ENCODE data around the gene CLHC1. TPM values are rescaled to one million over a fixed set of nuclear protein-coding genes. Genes with fewer than 3 reads are reported as not detected.
"Not testable (repeated sequence)": the region's sequence is repeated elsewhere in the genome, so short reads cannot be mapped to it uniquely, and the experiment has no call there.

Gene CLHC1
- total RNA-seq, 3 donors from 2014 or later (not counting 1 experiment from before 2014, with no cell fraction given): 5.6 to 14.9 (median 6.3) TPM

GRCh38 chr2:55277310-55277709 lies 45.2 kb upstream of the CLHC1 start:
- TF ChIP-seq CTCF (IDR thresholded peaks at IDR 0.05): no peak
- Mint-ChIP-seq H3K27ac (no peak overlapping the region), H3K4me3 (no peak overlapping the region), H3K9me3 (no peaks in the 10 kb centered on the region), H3K27me3 (ENCODE audit: low read depth in 2 of 2) (peaks cover 0 to 2% of the 10 kb centered on the region in 2 donors), H3K36me3 (no peaks in the 10 kb centered on the region), H3K4me1 (peaks cover 1 to 4% of the 10 kb centered on the region in 2 donors)
- no peak for ATAC-seq
- Histone ChIP-seq H3K4me1 (ENCODE audit: control insufficient read depth, insufficient read depth, low read length) (peaks cover 5% of the 10 kb centered on the region), H3K27me3 (ENCODE audit: control insufficient read depth, insufficient read depth, low read length) (no peaks in the 10 kb centered on the region), H3K9me3 (ENCODE audit: control insufficient read depth, insufficient read depth, low read length) (no peaks in the 10 kb centered on the region), H3K36me3 (ENCODE audit: control insufficient read depth, insufficient read depth, low read length) (no peaks in the 10 kb centered on the region), H3K4me3 (ENCODE audit: low read length) (no peak overlapping the region), H3K27ac (ENCODE audit: low read length) (no peak overlapping the region)
- no peak for DNase-seq
- WGBS (ENCODE audit: insufficient coverage): 97% methylated on average over 2 of the region's 3 CpGs
- intact Hi-C loops (cut with micrococcal nuclease): no loop called here

- H3K4me3 ChIP-seq (ENCODE audit: low read length); H3K4me1 Mint-ChIP-seq; H3K27me3 ChIP-seq (ENCODE audit: control insufficient read depth, insufficient read depth, low read length); H3K27ac ChIP-seq (ENCODE audit: low read length); H3K9me3 ChIP-seq (ENCODE audit: control insufficient read depth, insufficient read depth, low read length); intact Hi-C loops (cut with micrococcal nuclease); H3K36me3 ChIP-seq (ENCODE audit: control insufficient read depth, insufficient read depth, low read length); DNase-seq; H3K27me3 Mint-ChIP-seq (ENCODE audit: low read depth in 2 of 2); H3K36me3 Mint-ChIP-seq; H3K9me3 Mint-ChIP-seq; H3K4me3 Mint-ChIP-seq; ATAC-seq; H3K27ac Mint-ChIP-seq: not testable (repeated sequence)
- 92% methylated on average over 1 of the region's 2 CpGs for WGBS (ENCODE audit: insufficient coverage)
- peaks cover 11% of the 10 kb centered on the region for H3K4me1 ChIP-seq (ENCODE audit: control insufficient read depth, insufficient read depth, low read length)
These were observed 42.3 kb upstream of the CLHC1 start for GRCh38 chr2:55274346-55274745.

GRCh38 chr2:55269645-55269990 lies 37.5 kb upstream of the CLHC1 start:
- TF ChIP-seq CTCF (IDR thresholded peaks at IDR 0.05): no peak
- H3K9me3 Mint-ChIP-seq: no peaks in the 10 kb centered on the region
- Histone ChIP-seq H3K9me3 (ENCODE audit: control insufficient read depth, insufficient read depth, low read length) (no peaks in the 10 kb centered on the region), H3K4me1 (ENCODE audit: control insufficient read depth, insufficient read depth, low read length) (peaks cover 11% of the 10 kb centered on the region), H3K27ac (ENCODE audit: low read length) (peak overlapping the region; percentile 83), H3K4me3 (ENCODE audit: low read length) (peak overlapping the region; percentile 60), H3K36me3 (ENCODE audit: control insufficient read depth, insufficient read depth, low read length) (no peaks in the 10 kb centered on the region), H3K27me3 (ENCODE audit: control insufficient read depth, insufficient read depth, low read length) (no peaks in the 10 kb centered on the region)
- DNase-seq: peak in 1 of 2 donors; percentile 42
- no peak for ATAC-seq
- peak overlapping the region; percentile 100 for H3K4me3 Mint-ChIP-seq
- peaks cover 17 to 19% of the 10 kb centered on the region in 2 donors for H3K4me1 Mint-ChIP-seq
- 23% methylated on average over 7 of the region's 7 CpGs for WGBS (ENCODE audit: insufficient coverage)
- H3K27ac Mint-ChIP-seq: peak overlapping the region; percentile 86 to 97
- H3K27me3 Mint-ChIP-seq (ENCODE audit: low read depth in 2 of 2): peaks cover 0 to 2% of the 10 kb centered on the region in 2 donors
- no peaks in the 10 kb centered on the region for H3K36me3 Mint-ChIP-seq
- intact Hi-C loops (cut with micrococcal nuclease): loop anchor here (1.0 kb wide), 2 partner anchors 13 to 36 kb away; no protein-coding TSS in a partner anchor

GRCh38 chr2:55268907-55269644 lies 37.0 kb upstream of the CLHC1 start, which contains the start of gene MTIF2:
Gene MTIF2 (minus strand): TSS chr2:55269231. CDS start chr2:55263858, 5,373 bp downstream.
- intact Hi-C loops (cut with micrococcal nuclease): loop anchor here (1.0 kb wide), 2 partner anchors 13 to 36 kb away; no protein-coding TSS in a partner anchor
- no peaks in the 10 kb centered on the region for H3K27me3 ChIP-seq (ENCODE audit: control insufficient read depth, insufficient read depth, low read length)
- peak within 1 kb of the TSS; percentile 83 for H3K27ac ChIP-seq (ENCODE audit: low read length)
- peak within 1 kb of the TSS; percentile 60 for H3K4me3 ChIP-seq (ENCODE audit: low read length)
- Mint-ChIP-seq H3K36me3 (no peaks in the 10 kb centered on the region), H3K4me1 (peaks cover 17 to 19% of the 10 kb centered on the region in 2 donors), H3K9me3 (no peaks in the 10 kb centered on the region), H3K27me3 (ENCODE audit: low read depth in 2 of 2) (peaks cover 0 to 2% of the 10 kb centered on the region in 2 donors), H3K27ac (peak within 1 kb of the TSS; percentile 86 to 97), H3K4me3 (peak within 1 kb of the TSS; percentile 100)
- TF ChIP-seq CTCF (IDR thresholded peaks at IDR 0.05): no peak
- DNase-seq (peak; percentile 88 to 91), ATAC-seq (peak; percentile 94 to 98 (median 98))
- peaks cover 11% of the 10 kb centered on the region for H3K4me1 ChIP-seq (ENCODE audit: control insufficient read depth, insufficient read depth, low read length)
- under 1% methylated on average over 42 of the region's 43 CpGs for WGBS (ENCODE audit: insufficient coverage)
- peaks cover 3% of the 10 kb centered on the region for H3K36me3 ChIP-seq (ENCODE audit: control insufficient read depth, insufficient read depth, low read length)
- H3K9me3 ChIP-seq (ENCODE audit: control insufficient read depth, insufficient read depth, low read length): no peaks in the 10 kb centered on the region
